GM19468 (cell line): ENCODE measurements around the gene SIL1.
"Not testable (repeated sequence)": the region's sequence is repeated elsewhere in the genome, so short reads cannot be mapped to it uniquely, and the experiment has no call there.

ENCODE experiments used
- ATAC-seq: cut with Tn5 transposase; IDR thresholded peaks from one replicate; pipeline ENCODE4 v1.9.1; 2021; ENCODE audit warnings: mild to moderate bottlenecking, moderate library complexity, moderate number of reproducible peaks; ENCODE audit not compliant: unreplicated experiment; ENCODE audit errors: extremely low read depth

The SIL1 gene

GRCh38 chr5:138935466-138935865 is 262.7 kb downstream of the SIL1 start:
- ATAC-seq = no peak

- ATAC-seq = no peak
Measured at GRCh38 chr5:138934971-138935370, 263.2 kb downstream of the SIL1 start.

- no peak for ATAC-seq
Measured at GRCh38 chr5:138933522-138934290, 264.5 kb downstream of the SIL1 start.

GRCh38 chr5:138932171-138932810 is 265.9 kb downstream of the SIL1 start:
- ATAC-seq = no peak

- no peak for ATAC-seq
Measured at GRCh38 chr5:138930371-138931097, 267.6 kb downstream of the SIL1 start.

GRCh38 chr5:138929571-138929955 is 268.6 kb downstream of the SIL1 start:
- ATAC-seq = no peak

GRCh38 chr5:138927979-138928378 is 270.2 kb downstream of the SIL1 start:
- ATAC-seq = no peak

DNA sequence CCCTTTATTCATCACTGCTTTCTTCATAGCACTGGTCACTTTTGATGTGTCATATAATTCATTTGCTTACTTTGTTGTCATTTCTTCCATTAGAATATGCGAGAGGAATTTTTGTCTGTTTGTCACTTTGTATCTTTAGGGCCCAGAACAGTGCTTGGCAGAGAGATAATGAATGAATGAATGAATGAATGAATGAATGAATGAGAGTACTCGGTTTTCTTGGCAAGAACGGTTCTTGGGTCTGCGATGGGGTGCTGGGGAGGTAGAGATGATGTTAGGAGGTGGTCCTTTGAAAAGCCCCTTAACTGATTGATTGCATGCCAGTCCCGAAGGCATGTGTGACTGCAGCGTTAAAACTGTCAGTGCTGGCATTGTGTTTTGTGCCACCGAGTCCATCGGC is 270.6 kb downstream of the SIL1 start:
- ATAC-seq = no peak

GRCh38 chr5:138926688-138927448 is 271.3 kb downstream of the SIL1 start:
- no peak for ATAC-seq

- ATAC-seq = no peak
Measured at GRCh38 chr5:138926257-138926656, 271.9 kb downstream of the SIL1 start.

DNA sequence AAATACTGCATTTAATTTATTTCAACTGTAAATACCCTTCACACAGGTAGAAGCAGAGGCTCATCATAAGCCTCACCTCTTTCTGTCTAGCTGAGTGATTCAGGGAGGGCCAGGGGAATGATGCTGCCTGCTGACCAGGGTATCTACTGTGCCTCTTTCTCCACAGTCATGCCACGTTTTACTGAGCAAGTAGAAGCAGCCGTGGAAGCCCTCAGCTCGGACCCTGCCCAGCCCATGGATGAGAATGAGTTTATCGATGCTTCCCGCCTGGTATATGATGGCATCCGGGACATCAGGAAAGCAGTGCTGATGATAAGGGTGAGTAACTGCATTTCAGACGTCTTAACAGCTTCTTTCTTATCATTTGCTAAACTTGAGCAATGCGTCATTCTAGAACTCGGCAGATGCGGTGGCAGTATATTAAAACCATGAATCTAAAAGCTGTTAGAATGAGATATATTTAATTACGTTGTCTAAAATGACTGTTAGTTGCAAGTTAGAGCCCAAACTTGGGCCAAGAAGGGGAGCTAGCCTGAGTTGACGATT is 273.0 kb downstream of the SIL1 start:
- ATAC-seq = no peak

DNA sequence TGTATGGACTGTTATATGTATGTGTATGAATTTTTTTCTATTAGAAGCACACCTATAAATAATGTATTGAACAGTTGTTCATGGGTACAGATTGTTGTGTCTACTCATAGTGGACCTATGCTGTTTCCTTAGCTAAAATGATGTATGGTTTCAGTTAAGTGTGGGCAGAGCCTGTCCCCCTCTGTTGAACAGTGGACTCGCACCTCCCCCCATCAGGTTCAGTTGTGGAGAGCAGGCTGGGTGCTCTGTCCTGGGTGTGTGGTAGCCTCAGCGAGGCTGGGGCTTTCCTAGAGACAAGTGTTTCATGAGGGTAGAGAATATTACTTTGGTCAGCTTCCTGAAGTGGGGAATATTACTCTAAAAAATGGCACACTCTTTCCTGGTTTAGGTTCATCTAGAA is 275.7 kb downstream of the SIL1 start:
- no peak for ATAC-seq

- not testable (repeated sequence) for ATAC-seq
Measured at GRCh38 chr5:138921362-138921761, 276.8 kb downstream of the SIL1 start.

DNA sequence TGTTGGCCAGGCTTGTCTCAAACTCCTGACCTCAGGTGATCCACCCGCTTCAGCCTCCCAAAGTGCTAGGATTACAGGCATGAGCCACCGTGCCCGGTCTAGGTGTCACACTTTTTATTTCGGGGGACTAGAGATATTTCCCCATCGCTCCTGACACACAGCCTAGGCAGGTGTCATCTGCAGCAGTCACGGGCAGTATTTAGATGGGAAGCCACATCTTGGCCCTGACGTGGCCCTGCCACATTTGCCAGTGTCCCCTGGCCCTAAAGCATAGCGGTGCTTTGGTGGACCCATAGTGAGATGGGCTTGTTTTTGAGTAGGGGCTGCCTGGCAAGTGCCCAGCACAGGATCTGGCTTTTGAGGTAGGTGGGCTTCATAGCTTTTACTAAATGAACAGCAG is 278.0 kb downstream of the SIL1 start:
- no peak for ATAC-seq

- no peak for ATAC-seq
Measured at GRCh38 chr5:138918686-138919085, 279.5 kb downstream of the SIL1 start.

- ATAC-seq = no peak
Measured at GRCh38 chr5:138914338-138914737, 283.8 kb downstream of the SIL1 start.

GRCh38 chr5:138913773-138914172 is 284.4 kb downstream of the SIL1 start:
- no peak for ATAC-seq

DNA sequence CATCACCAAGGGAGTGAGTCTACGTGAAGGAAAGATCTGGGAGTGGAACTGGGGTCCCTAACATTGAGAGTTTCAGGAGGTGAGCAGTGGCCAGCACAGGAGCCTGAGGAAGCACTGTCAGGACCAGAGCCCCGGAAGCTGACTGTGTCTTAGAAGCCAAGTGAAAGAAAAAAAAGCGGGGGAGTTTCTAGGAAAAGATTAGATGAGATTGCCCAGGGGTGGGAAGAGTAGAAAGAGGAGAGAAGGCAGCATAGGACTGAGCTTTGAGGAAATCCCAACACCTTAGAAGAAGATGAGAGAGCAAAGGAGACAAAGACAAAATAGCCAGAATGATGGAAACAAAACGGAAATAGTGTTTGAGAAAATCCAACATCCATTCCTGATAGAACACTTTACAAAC is 286.1 kb downstream of the SIL1 start:
- ATAC-seq = no peak

- ATAC-seq = no peak
Measured at GRCh38 chr5:138911441-138911840, 286.7 kb downstream of the SIL1 start.

DNA sequence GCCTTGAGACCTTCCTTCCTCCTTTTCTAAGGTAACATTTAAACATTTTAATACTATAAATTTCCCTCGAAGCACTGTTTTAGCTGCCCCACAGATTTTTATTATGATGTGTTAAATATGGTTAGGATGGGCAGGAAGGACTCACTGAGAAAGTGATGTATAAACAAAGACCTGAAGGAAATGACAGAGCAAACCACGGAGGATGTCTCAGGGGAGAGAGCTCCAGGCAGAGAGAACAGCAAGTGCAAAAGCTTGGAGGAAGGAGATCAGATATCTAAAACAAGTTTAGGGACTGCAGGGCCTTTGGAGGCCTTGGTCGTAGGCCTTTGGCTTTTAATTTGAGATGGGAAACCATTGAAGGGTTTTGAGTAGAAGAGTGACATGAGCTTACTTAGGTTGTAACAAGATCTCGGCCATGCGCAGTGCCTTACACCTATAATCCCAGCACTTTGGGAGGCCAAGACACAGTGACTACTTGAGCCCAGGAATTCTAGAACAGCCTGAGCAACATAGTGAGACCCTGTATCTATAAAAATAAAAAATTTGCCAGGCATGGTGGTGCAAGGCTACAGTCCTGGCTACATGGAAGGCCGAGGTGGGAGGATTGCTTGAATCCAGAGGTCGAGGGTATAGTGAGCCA is 287.5 kb downstream of the SIL1 start:
- no peak for ATAC-seq
